Measurements from ENCODE around the gene INPP5D.
"Not testable (repeated sequence)": the region's sequence is repeated elsewhere in the genome, so short reads cannot be mapped to it uniquely, and the experiment has no call there.

The INPP5D gene

DNA sequence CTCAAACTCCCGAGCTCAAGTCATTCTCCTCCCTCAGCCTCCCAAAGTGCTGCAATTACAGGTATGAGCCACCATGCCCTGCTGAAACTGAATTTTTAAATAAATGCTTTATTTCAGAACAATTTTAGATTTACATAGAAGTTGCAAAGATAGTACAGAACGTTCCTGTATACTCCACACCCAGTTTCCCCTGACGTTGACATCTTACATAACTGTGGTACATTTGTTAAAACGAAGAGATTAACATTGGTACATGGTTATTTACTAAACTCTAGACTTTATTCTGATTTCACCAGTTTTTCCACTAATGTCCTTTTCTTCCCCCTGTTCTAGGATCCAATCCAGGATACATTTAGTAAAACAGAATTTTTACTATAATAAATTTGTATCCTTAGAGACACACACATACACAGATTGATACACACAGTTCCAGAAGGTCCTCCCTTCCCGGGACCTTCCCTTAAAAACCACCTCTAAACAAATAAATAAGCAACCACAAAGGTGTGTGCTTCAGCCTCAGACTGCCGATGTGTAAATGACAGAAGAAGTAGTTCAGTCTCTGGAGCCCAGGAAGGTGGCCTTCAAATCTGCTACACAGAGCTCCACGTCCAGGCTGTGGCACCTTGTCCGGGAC lies 20.8 kb upstream of the INPP5D start:
- Mint-ChIP-seq H3K4me1 (peaks cover 8 to 13% of the 10 kb centered on the region in 2 donors), H3K4me3 (no peak overlapping the region), H3K27me3 (peaks cover 0 to 12% of the 10 kb centered on the region in 2 donors), H3K36me3 (no peaks in the 10 kb centered on the region), H3K9me3 (no peaks in the 10 kb centered on the region), H3K27ac (no peak overlapping the region)
- DNase-seq, result no peak
- no peak for ATAC-seq (replicated peaks)

DNA sequence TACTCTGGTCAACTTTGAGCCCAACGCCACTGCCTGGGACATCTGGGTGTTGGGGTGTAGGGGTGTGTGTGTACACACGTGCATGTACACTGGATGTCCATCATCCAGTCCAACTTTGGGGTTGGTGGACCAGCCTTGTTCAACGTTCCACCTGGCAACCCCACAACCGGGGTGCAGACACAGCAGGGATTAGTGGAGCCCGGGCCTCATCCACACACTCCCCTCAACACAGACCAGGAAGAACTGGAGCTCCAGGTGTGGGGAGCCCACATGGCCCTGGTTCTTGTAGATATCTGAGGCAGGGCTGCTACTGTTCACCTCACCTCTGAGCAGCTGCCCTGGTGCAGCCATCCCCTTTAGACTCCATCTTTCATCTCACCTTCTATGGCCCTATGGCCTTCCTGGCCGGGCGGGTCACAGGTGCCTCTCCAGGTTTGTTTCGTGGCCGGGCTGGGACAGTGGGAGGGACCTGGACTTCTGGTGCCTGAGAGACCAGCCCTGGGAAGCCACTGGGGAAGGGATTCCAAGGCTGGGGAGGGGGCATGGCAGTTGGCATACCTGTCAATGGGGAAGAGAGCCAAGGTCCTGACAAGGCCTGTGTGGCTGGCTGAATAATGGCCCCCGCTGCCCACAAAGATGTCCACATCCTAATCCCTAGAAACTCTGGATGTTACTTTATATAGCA lies 20.2 kb upstream of the INPP5D start:
- peaks cover 8 to 13% of the 10 kb centered on the region in 2 donors for H3K4me1 Mint-ChIP-seq
- H3K27me3 Mint-ChIP-seq, result peaks cover 0 to 12% of the 10 kb centered on the region in 2 donors
- no peak for DNase-seq
- ATAC-seq (replicated peaks), result no peak
- no peaks in the 10 kb centered on the region for H3K9me3 Mint-ChIP-seq
- no peak overlapping the region for H3K4me3 Mint-ChIP-seq
- H3K27ac Mint-ChIP-seq, result no peak overlapping the region
- no peaks in the 10 kb centered on the region for H3K36me3 Mint-ChIP-seq

DNA sequence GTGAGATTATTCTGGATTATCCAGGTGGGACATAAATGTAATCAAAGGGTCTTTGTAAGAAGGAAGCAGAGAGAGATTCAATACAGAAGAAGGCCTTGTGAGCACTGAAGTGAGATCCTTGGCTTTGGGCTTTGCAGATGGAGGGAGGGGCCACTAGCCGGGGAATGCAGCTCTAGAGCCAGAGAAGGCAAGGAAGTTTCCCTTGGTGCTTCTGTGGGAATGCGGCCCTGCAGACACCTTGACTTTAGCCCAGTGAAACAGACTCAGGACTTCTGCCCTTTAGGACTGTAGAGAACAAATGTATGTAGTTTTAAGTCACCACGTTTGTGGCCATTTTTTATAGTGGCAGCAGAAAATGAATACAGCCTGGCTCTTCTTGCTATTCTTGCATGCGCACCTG lies 19.6 kb upstream of the INPP5D start:
- Mint-ChIP-seq H3K4me3 (no peak overlapping the region), H3K9me3 (no peaks in the 10 kb centered on the region), H3K27ac (no peak overlapping the region), H3K4me1 (peaks cover 8 to 13% of the 10 kb centered on the region in 2 donors), H3K27me3 (peaks cover 0 to 12% of the 10 kb centered on the region in 2 donors), H3K36me3 (no peaks in the 10 kb centered on the region)
- ATAC-seq (replicated peaks), result no peak
- DNase-seq, result no peak

DNA sequence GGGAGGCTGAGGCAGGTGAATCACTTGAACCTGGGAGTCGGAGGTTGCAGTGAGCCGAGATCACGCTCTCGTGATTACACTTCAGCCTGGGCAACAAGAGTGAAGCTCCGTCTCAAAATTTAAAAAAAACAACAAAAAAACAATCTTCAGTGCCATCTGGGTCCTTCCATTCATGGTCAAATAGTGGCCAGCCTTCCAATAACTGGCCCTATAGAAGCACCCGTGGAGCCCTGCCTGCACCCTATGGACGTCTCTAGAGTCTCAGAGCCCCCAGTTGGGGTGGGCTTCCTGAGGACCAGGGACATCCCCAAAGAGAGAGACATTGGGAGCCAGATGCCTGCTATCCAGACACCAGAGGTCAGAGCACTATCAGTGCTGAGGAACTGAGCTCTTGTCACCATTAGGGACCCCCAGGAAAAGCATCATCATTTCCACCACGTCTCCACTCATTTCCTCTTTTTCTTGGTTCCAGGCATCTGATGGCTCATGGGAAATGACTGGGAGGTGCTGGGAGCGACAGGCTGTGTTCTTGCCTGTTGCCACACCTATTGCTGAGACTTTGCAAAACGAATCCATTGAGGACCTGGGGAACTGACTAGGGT lies 18.3 kb upstream of the INPP5D start:
- peak; percentile 48 to 57 for ATAC-seq (replicated peaks)
- Mint-ChIP-seq H3K9me3 (no peaks in the 10 kb centered on the region), H3K27ac (peak overlapping the region; percentile 26), H3K4me3 (no peak overlapping the region), H3K36me3 (no peaks in the 10 kb centered on the region), H3K27me3 (peaks cover 0 to 12% of the 10 kb centered on the region in 2 donors), H3K4me1 (peaks cover 8 to 13% of the 10 kb centered on the region in 2 donors)
- no peak for DNase-seq

DNA sequence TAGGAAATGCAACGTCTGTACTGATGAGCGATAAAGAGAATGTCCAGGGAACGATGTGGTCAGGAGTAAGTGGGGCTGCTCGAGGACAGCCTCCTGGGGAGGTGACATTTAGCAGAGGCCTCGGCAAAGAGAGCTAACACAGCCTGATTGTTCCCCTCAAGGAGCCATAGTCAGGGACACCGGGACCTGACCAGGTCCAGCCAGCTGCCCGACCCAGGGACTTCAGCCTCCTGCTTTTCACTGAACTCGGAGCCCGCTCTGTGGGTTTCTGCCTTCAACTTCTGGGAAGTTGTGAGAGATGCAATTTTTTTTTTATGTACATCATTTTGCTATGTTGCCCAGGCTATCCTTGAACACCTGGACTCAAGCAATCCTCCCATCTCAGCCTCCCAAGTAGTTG lies 17.6 kb upstream of the INPP5D start:
- H3K4me1 Mint-ChIP-seq, result peaks cover 8 to 13% of the 10 kb centered on the region in 2 donors
- H3K36me3 Mint-ChIP-seq, result no peaks in the 10 kb centered on the region
- ATAC-seq (replicated peaks) (no peak), DNase-seq (no peak)
- no peak overlapping the region for H3K4me3 Mint-ChIP-seq
- no peak overlapping the region for H3K27ac Mint-ChIP-seq
- no peaks in the 10 kb centered on the region for H3K9me3 Mint-ChIP-seq
- peaks cover 4 to 12% of the 10 kb centered on the region in 2 donors for H3K27me3 Mint-ChIP-seq

DNA sequence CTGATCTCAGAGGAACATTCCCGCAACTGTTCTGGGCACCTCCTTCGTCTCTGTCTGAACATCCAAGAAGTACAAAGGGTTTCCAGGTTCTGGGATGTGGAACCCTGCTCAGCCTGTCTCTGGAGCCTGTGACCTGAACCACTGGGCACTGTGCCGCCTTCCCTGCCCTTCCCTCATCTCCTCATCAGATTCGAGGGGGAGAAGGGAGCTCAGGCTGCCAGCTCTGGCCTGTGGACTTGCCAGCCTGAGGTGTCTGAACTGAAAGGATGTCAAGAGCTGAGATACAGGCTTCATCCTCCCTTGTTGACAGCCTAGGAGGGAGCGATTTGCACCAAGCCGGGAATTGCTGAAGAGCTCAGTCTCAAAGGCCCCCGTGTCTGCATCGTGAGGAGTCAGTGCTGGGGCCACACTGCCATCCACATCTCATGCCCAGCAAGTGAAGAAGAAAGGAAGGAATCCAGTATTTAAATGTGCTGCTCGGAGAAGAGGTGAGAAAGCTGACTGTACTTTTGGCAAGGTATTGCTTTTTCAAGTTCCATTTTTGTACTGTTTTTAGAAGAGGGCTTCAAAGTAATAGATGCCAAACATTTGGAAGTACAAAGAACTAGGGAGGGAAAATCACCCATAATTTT lies 15.1 kb upstream of the INPP5D start:
- H3K4me3 Mint-ChIP-seq, result no peak overlapping the region
- DNase-seq (no peak), ATAC-seq (replicated peaks) (no peak)
- H3K9me3 Mint-ChIP-seq, result no peaks in the 10 kb centered on the region
- H3K36me3 Mint-ChIP-seq, result no peaks in the 10 kb centered on the region
- peaks cover 10 to 15% of the 10 kb centered on the region in 2 donors for H3K27me3 Mint-ChIP-seq
- H3K27ac Mint-ChIP-seq, result no peak overlapping the region
- peaks cover 9 to 13% of the 10 kb centered on the region in 2 donors for H3K4me1 Mint-ChIP-seq

DNA sequence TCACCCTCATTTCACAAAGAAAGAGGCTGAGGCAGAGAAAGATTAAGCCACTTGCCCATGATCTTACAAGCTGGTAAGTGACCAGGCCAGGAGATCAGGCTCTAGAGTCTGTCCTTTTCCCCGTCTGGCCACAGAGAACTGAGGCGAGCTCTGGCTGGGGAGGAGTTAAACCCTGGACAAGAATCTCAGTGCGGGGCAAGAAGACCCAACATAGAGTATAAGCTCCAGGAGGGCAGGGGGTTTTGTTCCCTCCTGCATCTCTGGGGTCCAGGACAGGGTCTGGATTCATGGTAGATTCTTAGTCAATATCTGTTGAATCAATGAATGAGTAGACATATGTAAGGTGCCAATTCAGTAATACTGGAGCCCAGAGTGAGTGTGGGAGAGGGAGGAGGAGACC lies 12.9 kb upstream of the INPP5D start:
- ATAC-seq (replicated peaks) (no peak), DNase-seq (no peak)
- peak overlapping the region; percentile 28 for H3K27ac Mint-ChIP-seq
- no peak overlapping the region for H3K4me3 Mint-ChIP-seq
- H3K36me3 Mint-ChIP-seq, result no peaks in the 10 kb centered on the region
- H3K27me3 Mint-ChIP-seq, result peaks cover 10 to 19% of the 10 kb centered on the region in 2 donors
- H3K4me1 Mint-ChIP-seq, result peaks cover 3 to 4% of the 10 kb centered on the region in 2 donors
- H3K9me3 Mint-ChIP-seq, result no peaks in the 10 kb centered on the region

DNA sequence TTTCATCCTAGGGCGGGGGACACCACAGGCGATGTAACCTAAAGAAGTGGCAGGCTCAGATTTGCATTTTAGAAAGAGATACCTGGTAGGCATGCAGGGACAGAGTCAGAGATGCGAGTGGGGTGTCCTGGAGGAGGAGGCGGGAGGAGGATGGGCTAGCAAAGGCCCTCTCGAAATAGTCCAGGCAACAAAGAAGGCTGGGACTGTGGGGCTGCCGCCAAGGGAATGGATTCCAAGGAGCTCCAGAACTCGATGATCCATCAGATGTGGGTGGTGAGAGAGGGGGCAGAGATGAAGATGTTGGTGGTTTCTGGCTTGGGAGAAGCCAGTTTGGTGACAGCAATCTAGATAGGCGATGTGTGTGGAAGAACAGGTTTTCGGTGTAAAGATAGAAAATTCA lies 12.5 kb upstream of the INPP5D start:
- no peak for ATAC-seq (replicated peaks)
- no peaks in the 10 kb centered on the region for H3K36me3 Mint-ChIP-seq
- no peak overlapping the region for H3K27ac Mint-ChIP-seq

DNA sequence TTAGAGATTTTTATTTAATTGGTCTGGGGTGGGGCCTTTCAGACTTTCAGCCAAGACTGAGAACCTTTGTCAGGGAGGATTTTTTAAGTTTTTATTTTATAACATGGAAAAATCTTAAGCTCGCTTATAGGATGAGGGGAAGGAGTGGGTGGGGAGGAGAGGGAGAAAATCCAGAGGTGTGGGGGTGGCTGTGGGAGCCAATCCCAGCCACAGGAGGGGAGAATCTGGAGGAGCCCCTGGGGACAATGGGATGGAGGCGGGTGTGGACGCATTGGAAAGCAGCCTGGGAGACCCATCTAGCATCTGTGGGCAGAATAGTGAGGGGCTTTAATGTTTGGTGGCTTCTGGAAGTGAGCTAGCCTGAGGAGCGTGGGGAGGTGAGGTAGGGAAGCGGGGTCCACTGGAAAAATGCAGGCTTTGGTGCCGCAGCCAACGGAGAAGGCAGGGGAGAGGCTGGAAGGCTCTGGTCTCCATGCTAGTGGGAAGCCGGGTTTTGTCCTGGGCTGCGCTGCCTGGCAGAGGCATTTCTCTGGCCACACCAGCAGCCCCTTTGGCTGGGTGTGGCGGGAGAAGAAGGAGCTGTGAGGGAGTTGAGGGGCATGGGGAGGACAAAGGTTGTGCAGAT lies 11.5 kb upstream of the INPP5D start:
- ATAC-seq (replicated peaks) (no peak), DNase-seq (no peak)
- Mint-ChIP-seq H3K27me3 (peaks cover 10 to 16% of the 10 kb centered on the region in 2 donors), H3K36me3 (no peaks in the 10 kb centered on the region), H3K4me3 (no peak overlapping the region), H3K4me1 (peaks cover 1 to 2% of the 10 kb centered on the region in 2 donors), H3K27ac (no peak overlapping the region), H3K9me3 (no peaks in the 10 kb centered on the region)

More for the DNA sequence above, 12.5 kb upstream of the INPP5D start:
- Mint-ChIP-seq H3K4me1 (peaks cover 0 to 1% of the 10 kb centered on the region in 2 donors), H3K4me3 (no peak overlapping the region), H3K27me3 (peaks cover 10 to 16% of the 10 kb centered on the region in 2 donors), H3K9me3 (no peaks in the 10 kb centered on the region)
- DNase-seq, result no peak

DNA sequence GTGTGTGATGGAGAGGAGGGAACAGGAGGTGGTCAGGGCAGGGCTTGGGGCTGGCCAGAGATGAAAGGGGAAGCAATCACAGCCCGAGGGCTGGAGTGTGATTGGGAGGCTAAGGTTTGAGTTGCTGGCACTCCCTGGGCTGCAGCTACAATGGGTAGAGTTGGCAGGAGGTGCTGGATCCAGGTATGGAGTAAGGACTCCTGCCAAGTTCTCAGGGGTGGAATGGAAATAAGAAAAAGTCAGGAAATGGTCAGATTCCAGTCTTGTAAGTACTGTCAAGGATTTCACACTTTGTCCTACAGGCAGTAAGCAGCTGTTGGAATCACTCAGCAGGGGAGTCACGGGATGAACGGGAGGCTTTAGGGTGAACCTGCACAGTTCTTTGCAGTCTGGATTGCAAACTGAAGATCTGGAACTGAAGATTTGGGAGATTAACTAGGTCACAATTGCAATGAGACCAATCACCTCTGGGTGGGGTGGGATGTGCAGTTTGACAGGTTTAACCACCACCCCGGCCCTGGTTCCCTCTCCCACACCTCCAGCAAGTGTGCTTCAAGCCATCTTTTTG lies 10.9 kb upstream of the INPP5D start:
- Mint-ChIP-seq H3K9me3 (no peaks in the 10 kb centered on the region), H3K27me3 (peaks cover 10 to 16% of the 10 kb centered on the region in 2 donors), H3K4me3 (no peak overlapping the region), H3K36me3 (no peaks in the 10 kb centered on the region), H3K4me1 (peaks cover 6 to 8% of the 10 kb centered on the region in 2 donors), H3K27ac (no peak overlapping the region)
- no peak for ATAC-seq (replicated peaks)
- no peak for DNase-seq

DNA sequence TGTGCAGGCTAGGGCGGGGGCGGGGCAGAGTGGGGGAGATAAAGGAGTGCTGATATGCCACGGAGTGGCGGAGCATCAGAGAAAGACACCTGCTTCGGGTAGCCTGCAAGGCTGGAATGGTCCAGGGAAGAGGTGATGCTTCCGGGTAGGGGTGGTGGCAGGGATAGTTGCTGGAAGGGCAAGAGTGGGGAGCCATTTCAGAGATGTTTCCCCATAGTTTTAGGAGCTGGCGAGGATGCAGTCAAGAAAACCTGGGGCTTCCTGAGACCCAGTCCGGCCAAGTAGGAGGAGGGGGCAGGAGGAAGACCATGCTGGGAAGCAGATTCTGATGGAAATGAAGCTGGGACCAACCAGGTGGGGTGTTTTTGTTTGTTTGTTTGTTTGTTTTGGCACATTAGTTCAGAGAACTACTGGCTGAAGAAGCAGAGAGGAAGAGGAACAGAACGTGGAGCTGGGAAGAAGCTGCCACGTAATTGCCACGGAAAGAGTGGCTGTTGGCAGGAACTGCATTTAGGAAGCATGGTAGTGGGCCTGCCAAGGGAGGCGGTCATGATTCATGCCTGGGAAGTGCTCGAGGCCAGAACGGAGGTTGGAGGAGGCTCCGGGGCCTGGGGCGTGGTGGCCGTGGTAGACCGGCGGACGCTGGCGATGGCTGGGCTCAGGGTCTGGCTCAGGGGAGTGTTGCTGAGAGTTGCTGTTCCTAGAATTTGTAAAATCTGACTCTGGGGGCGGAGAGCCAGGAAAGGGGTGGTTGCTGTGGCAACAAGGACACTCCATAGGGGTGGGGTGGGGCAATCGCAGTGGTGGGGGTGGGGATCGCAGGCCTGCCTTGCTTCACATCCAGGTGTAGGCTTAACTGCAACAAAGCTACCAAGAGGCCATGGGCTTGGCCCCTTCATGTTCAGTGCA lies 8.6 kb upstream of the INPP5D start:
- no peak overlapping the region for H3K27ac Mint-ChIP-seq
- ATAC-seq (replicated peaks), result no peak
- no peaks in the 10 kb centered on the region for H3K9me3 Mint-ChIP-seq
- no peak for DNase-seq
- no peak overlapping the region for H3K4me3 Mint-ChIP-seq
- peaks cover 10 to 16% of the 10 kb centered on the region in 2 donors for H3K27me3 Mint-ChIP-seq
- H3K36me3 Mint-ChIP-seq, result no peaks in the 10 kb centered on the region
- peaks cover 6 to 11% of the 10 kb centered on the region in 2 donors for H3K4me1 Mint-ChIP-seq

DNA sequence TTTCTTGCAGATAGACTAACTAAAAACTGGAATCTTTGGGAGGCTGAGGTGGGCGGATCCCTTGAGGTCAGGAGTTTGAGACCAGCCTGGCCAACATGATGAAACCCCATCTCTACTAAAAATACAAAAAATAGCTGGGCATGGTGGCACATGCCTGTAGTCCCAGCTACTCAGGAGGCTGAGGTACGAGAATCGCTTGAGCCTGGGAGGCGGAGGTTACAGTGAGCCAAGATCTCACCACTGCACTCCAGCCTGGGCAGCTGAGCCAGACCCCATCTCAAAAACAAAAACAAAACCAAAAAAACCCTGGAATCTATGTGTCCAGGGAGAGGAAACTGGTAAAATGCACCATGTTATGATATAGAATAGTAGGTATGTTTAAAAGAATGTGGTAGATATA lies 7.6 kb upstream of the INPP5D start:
- not testable (repeated sequence) for H3K36me3 Mint-ChIP-seq; H3K9me3 Mint-ChIP-seq; H3K4me3 Mint-ChIP-seq; H3K27ac Mint-ChIP-seq; ATAC-seq (replicated peaks); DNase-seq
- H3K4me1 Mint-ChIP-seq, result peaks cover 6 to 14% of the 10 kb centered on the region in 2 donors
- H3K27me3 Mint-ChIP-seq, result peaks cover 6 to 16% of the 10 kb centered on the region in 2 donors
